H1 (cell line): Measurements from ENCODE around the gene JMJD7. TPM values are rescaled to one million over a fixed set of nuclear protein-coding genes. Genes with fewer than 3 reads are reported as not detected.
A peak's percentile ranks its signal among the peaks of the same experiment; 100 is the strongest.

ENCODE experiments used
- CTCF ChIA-PET: fragments of 300-600 bp; sonication (Branson Sonifier 250); formaldehyde crosslinking; loops from one replicate; lab custom pipeline; 2021; ENCODE audit not compliant: partially characterized antibody; lab: Charles Lee
- POLR2A ChIA-PET: fragments of 300-600 bp; sonication (Branson Sonifier 250); formaldehyde crosslinking; loops from one replicate; lab custom pipeline; 2021; ENCODE audit warnings: inconsistent platforms; ENCODE audit not compliant: partially characterized antibody; lab: Charles Lee
- DNase-seq, 2 experiments: peaks; one replicate each; pipeline versions ENCODE4 v3.0.0 to v3.0.0-alpha.2; 2010 to 2022; ENCODE audit warnings: low spot score in 2 of 2, low read depth in 1 of 2, mixed read lengths in 1 of 2
- FAIRE-seq: peaks from 2 replicates; lab custom pipeline; 2011; peaks lifted over from hg19 to GRCh38; lab: Jason Lieb, UNC
- H2AFZ ChIP-seq: 2 replicates; pipeline ENCODE4 v1.8.1; 2012; ENCODE audit warnings: low read length, inconsistent platforms
- H2AK5ac ChIP-seq: 2 replicates; pipeline ENCODE4 v1.6.1; 2013; ENCODE audit warnings: low read depth, low read length
- H2BK120ac ChIP-seq: replicated peaks from 2 replicates; pipeline ENCODE3; 2013; ENCODE audit warnings: low read depth, low read length, inconsistent platforms
- H2BK12ac ChIP-seq: 2 replicates; pipeline ENCODE4 v1.6.1; 2013; ENCODE audit warnings: low read depth, low read length
- H2BK15ac ChIP-seq: 2 replicates; pipeline ENCODE4 v1.6.1; 2013; ENCODE audit warnings: low read length
- H2BK20ac ChIP-seq: 2 replicates; pipeline ENCODE4 v1.6.1; 2013; ENCODE audit warnings: low read length
- H2BK5ac ChIP-seq: 2 replicates; pipeline ENCODE4 v1.6.1; 2013; ENCODE audit warnings: low read depth, low read length
- H3K14ac ChIP-seq: 2 replicates; pipeline ENCODE4 v1.6.1; 2013; ENCODE audit warnings: inconsistent platforms; ENCODE audit not compliant: insufficient read length
- H3K18ac ChIP-seq: 2 replicates; pipeline ENCODE4 v1.6.1; 2013; ENCODE audit warnings: low read length; ENCODE audit errors: extremely low read depth
- H3K23ac ChIP-seq: 2 replicates; pipeline ENCODE4 v1.6.1; 2013; ENCODE audit warnings: inconsistent platforms; ENCODE audit not compliant: insufficient read length
- H3K23me2 ChIP-seq: 2 replicates; pipeline ENCODE4 v1.6.1; 2013; ENCODE audit warnings: low read depth, low read length
- H3K27ac ChIP-seq: 2 replicates; pipeline ENCODE4 v1.6.1; 2011; ENCODE audit warnings: low read depth, low read length, inconsistent platforms
- H3K27me3 ChIP-seq, 4 experiments: replicated peaks in 1 of 4; 1 replicate in 1 of 4; 2 replicates in 3 of 4; pipeline versions ENCODE4 v1.6.1 to v1.8.1; 2011 to 2013; ENCODE audit warnings: low read length in 3 of 4, mild to moderate bottlenecking in 3 of 4, inconsistent platforms in 2 of 4, mixed read lengths in 2 of 4, moderate library complexity in 1 of 4; ENCODE audit not compliant: control insufficient read depth in 3 of 4, insufficient read depth in 3 of 4; ENCODE audit errors: extremely low read depth in 1 of 4
- H3K36me3 ChIP-seq, 4 experiments: 2 replicates each; pipeline versions ENCODE4 v1.6.1 to v1.8.1; 2011 to 2013; ENCODE audit warnings: mild to moderate bottlenecking in 4 of 4, low read length in 3 of 4, moderate library complexity in 2 of 4, control low read depth in 1 of 4, inconsistent platforms in 1 of 4; ENCODE audit not compliant: insufficient read depth in 4 of 4, control insufficient read depth in 2 of 4
- H3K4ac ChIP-seq: replicated peaks from 2 replicates; pipeline ENCODE3; 2013; ENCODE audit warnings: low read length, low read depth, mixed read lengths, inconsistent platforms; ENCODE audit not compliant: insufficient read length
- H3K4me1 ChIP-seq, 4 experiments: replicated peaks in 1 of 4; 1 replicate in 1 of 4; 2 replicates in 3 of 4; pipeline versions ENCODE4 v1.6.1 to v1.8.1; 2011 to 2013; ENCODE audit warnings: low read length in 3 of 4, inconsistent platforms in 2 of 4, mixed read lengths in 1 of 4; ENCODE audit not compliant: insufficient read depth in 4 of 4, control insufficient read depth in 3 of 4
- H3K4me2 ChIP-seq, 2 experiments: 2 replicates each; pipeline versions ENCODE4 v1.6.1 to v1.8.1; 2011 to 2013; ENCODE audit warnings: low read depth in 2 of 2, low read length in 2 of 2, control low read depth in 1 of 2, inconsistent platforms in 1 of 2, mild to moderate bottlenecking in 1 of 2; ENCODE audit not compliant: insufficient read depth in 1 of 2
- H3K4me3 ChIP-seq, 4 experiments: fragments of 200-600, 300-600 bp in 1 of 4; sonication (generic), shearing (Covaris generic), sonication (Bioruptor Twin) in 1 of 4; 2 replicates each; pipeline versions ENCODE4 v1.5.1 to v1.8.1; 2011 to 2016; ENCODE audit warnings: low read length in 4 of 4, low read depth in 3 of 4, control low read depth in 2 of 4, inconsistent platforms in 2 of 4, mild to moderate bottlenecking in 2 of 4, mixed read lengths in 1 of 4, moderate library complexity in 1 of 4; ENCODE audit not compliant: insufficient read depth in 2 of 4; ENCODE audit errors: extremely low read depth in 1 of 4
- H3K56ac ChIP-seq: replicated peaks from 2 replicates; pipeline ENCODE3; 2013; ENCODE audit warnings: low read depth, mild to moderate bottlenecking, mixed read lengths, low read length, inconsistent platforms; ENCODE audit not compliant: insufficient read length
- H3K79me1 ChIP-seq: 2 replicates; pipeline ENCODE4 v1.6.1; 2013; ENCODE audit warnings: low read depth, low read length, control low read depth
- H3K79me2 ChIP-seq, 2 experiments: 2 replicates each; pipeline versions ENCODE4 v1.6.1 to v1.8.1; 2012 to 2013; ENCODE audit warnings: low read length in 2 of 2, mild to moderate bottlenecking in 2 of 2, inconsistent platforms in 1 of 2; ENCODE audit not compliant: insufficient read depth in 2 of 2, control insufficient read depth in 1 of 2
- H3K9ac ChIP-seq, 4 experiments: replicated peaks in 1 of 4; 1 replicate in 1 of 4; 2 replicates in 3 of 4; pipeline versions ENCODE4 v1.6.1 to v1.8.1; 2011 to 2013; ENCODE audit warnings: low read depth in 3 of 4, low read length in 3 of 4, control low read depth in 2 of 4, mild to moderate bottlenecking in 2 of 4, moderate library complexity in 2 of 4, inconsistent platforms in 1 of 4; ENCODE audit errors: extremely low read depth in 1 of 4
- H3K9me3 ChIP-seq, 2 experiments: 2 replicates each; pipeline versions ENCODE4 v1.6.1 to v1.8.1; 2012 to 2013; ENCODE audit warnings: mild to moderate bottlenecking in 2 of 2, moderate library complexity in 2 of 2, control low read depth in 1 of 2, inconsistent platforms in 1 of 2, low read depth in 1 of 2, low read length in 1 of 2, mixed read lengths in 1 of 2; ENCODE audit not compliant: insufficient read depth in 2 of 2
- H4K20me1 ChIP-seq, 2 experiments: replicated peaks in 1 of 2; 2 replicates each; pipeline versions ENCODE3 to v1.8.1; 2011 to 2013; ENCODE audit warnings: inconsistent platforms in 2 of 2, low read length in 2 of 2, mild to moderate bottlenecking in 1 of 2; ENCODE audit not compliant: insufficient read depth in 2 of 2, control insufficient read depth in 1 of 2
- H4K5ac ChIP-seq: 2 replicates; pipeline ENCODE4 v1.6.1; 2013; ENCODE audit warnings: low read length, low read depth, mixed read lengths, inconsistent platforms; ENCODE audit not compliant: insufficient read length
- H4K8ac ChIP-seq: 2 replicates; pipeline ENCODE4 v1.8.0; 2013; ENCODE audit warnings: mild to moderate bottlenecking, moderate library complexity, low read length, inconsistent platforms; ENCODE audit not compliant: insufficient read depth; ENCODE audit errors: extremely low read depth
- H4K91ac ChIP-seq: replicated peaks from 2 replicates; pipeline ENCODE3; 2013; ENCODE audit warnings: low read length, mixed read lengths, inconsistent platforms; ENCODE audit not compliant: insufficient read length
- CTCF ChIP-seq, 3 experiments: IDR thresholded peaks; 1 replicate in 2 of 3; 2 replicates in 1 of 3; pipeline versions ENCODE4 v1.5.1 to v1.6.1; 2011; ENCODE audit warnings: low read length in 3 of 3, mild to moderate bottlenecking in 3 of 3, inconsistent platforms in 2 of 3, low read depth in 1 of 3, moderate library complexity in 1 of 3; ENCODE audit not compliant: insufficient read depth in 1 of 3; ENCODE audit errors: control extremely low read depth in 1 of 3
- RAD21 ChIP-seq, 2 experiments: IDR thresholded peaks in 1 of 2; conservative IDR thresholded peaks in 1 of 2; 2 replicates each; pipeline ENCODE4 v1.6.1; 2011; ENCODE audit warnings: low read depth in 2 of 2, low read length in 2 of 2, improper control_type of control experiment in 1 of 2, inconsistent platforms in 1 of 2, mild to moderate bottlenecking in 1 of 2, moderate library complexity in 1 of 2
- RBBP5 ChIP-seq: IDR thresholded peaks from 2 replicates; pipeline ENCODE4 v1.7.1; 2012; ENCODE audit warnings: low read depth, mild to moderate bottlenecking, inconsistent platforms, low read length, moderate library complexity, borderline replicate concordance
- SP1 ChIP-seq: IDR thresholded peaks from 2 replicates; pipeline ENCODE4 v1.6.1; 2011; ENCODE audit warnings: low read depth, low read length
- YY1 ChIP-seq: IDR thresholded peaks from 2 replicates; pipeline ENCODE4 v1.6.1; 2011; ENCODE audit warnings: low read depth, mild to moderate bottlenecking, low read length
- WGBS, 2 experiments: shearing (Covaris generic) in 1 of 2; methylation state at CpG; one replicate each; pipeline versions ENCODE4 v1.1.6 to v1.1.7; 2013 to 2015; ENCODE audit warnings: low lambda C conversion rate in 2 of 2, mixed read lengths in 2 of 2, inconsistent platforms in 1 of 2, low coverage in 1 of 2, missing lambda C conversion rate in 1 of 2; ENCODE audit not compliant: insufficient replicate concordance in 2 of 2, insufficient coverage in 1 of 2, insufficient read length in 1 of 2; ENCODE audit errors: extremely low coverage in 1 of 2, missing lambda C conversion rate in 1 of 2; 5-methylcytosine and 5-hydroxymethylcytosine counted together
- polyA plus RNA-seq, 7 experiments: library from polyadenylated mRNA; depleted of rRNA in 3 of 7; stranded (reverse) in 5 of 7; unstranded in 2 of 7; fragments of >200 nt in 5 of 7; fragments of 200-250 nt in 2 of 7; gene quantifications; 1 replicate in 5 of 7; 2 replicates in 1 of 7; 4 replicates in 1 of 7; pipeline versions ENCODE4 v1.2.1 to v1.2.3, GENCODE V29; 2011 to 2013; ENCODE audit warnings: missing spikeins in 2 of 7, mixed read lengths in 2 of 7
- total RNA-seq: library from RNA; stranded (reverse); fragmentation: NEBNext Ultra II Directional; extraction: Animal tissue kit (Norgen Biotek cat#: 25700); gene quantifications from 2 replicates; pipeline ENCODE4 v1.2.1, GENCODE V29; 2021

Gene JMJD7
- total and polyA plus RNA-seq, 2 of the 8 experiments (the other 6 are each of a cell fraction or from before 2014, with no cell fraction given), result 15.0 to 20.0 TPM

- Histone ChIP-seq H3K18ac (no peak overlapping the region), H3K56ac (no peak overlapping the region), H3K23ac (no peak overlapping the region), H4K91ac (no peak overlapping the region), H4K8ac (no peak overlapping the region), H3K9ac (no peak overlapping the region), H3K9me3 (no peaks in the 10 kb centered on the region), H3K4me1 (peaks cover 0 to 16% (median 2%) of the 10 kb centered on the region in 4 experiments; a peak in 2 of 7 replicates), H3K4me2 (no peak overlapping the region), H3K79me1 (no peaks in the 10 kb centered on the region), H2BK15ac (peak overlapping the region; percentile 10; the same call in 1 of the 2 replicates), H2BK12ac (0 out of 2 replicates have a peak overlapping the region, but pooled peaks have one; percentile 9), H2AFZ (no peak overlapping the region), H3K27ac (no peak overlapping the region), H3K36me3 (no peaks in the 10 kb centered on the region), H2AK5ac (no peak overlapping the region), H4K5ac (no peak overlapping the region), H3K4ac (no peak overlapping the region), H4K20me1 (no peaks in the 10 kb centered on the region), H2BK20ac (no peak overlapping the region), H3K79me2 (no peaks in the 10 kb centered on the region), H3K14ac (no peak overlapping the region), H2BK5ac (no peak overlapping the region; the same call in 1 of the 2 replicates), H3K4me3 (no peak overlapping the region), H3K27me3 (no peaks in the 10 kb centered on the region; a peak in 3 of 7 replicates), H3K23me2 (no peaks in the 10 kb centered on the region), H2BK120ac (no peak overlapping the region)
- ChIA-PET CTCF (interaction anchor here (0.6 to 5.5 kb wide), 26 partner anchors 9 to 335 kb away, joined by 3 to 49 read pairs (median 4); partner anchors contain the start of genes MAPKBP1 and PLA2G4B), POLR2A (interaction anchor here (1.0 kb wide), 1 partner anchor 12 kb away, joined by 3 read pairs; no protein-coding TSS in a partner anchor)
- no peak for FAIRE-seq
- peak in 2 of 3 experiments; percentile 29 to 36; a peak in 2 of 4 replicates for TF ChIP-seq CTCF (IDR thresholded peaks at IDR 0.05; ENCODE audit: control extremely low read depth in 1 of 3, insufficient read depth in 1 of 3, low read depth in 1 of 3, low read length in 3 of 3)
- 0 out of 2 replicates have a peak, but pooled peaks have one; percentile 14 for TF ChIP-seq YY1
- no peak for TF ChIP-seq SP1
- no peak for TF ChIP-seq RBBP5
- peak in 1 of 2 experiments; percentile 36; a peak in 3 of 4 replicates for TF ChIP-seq RAD21 (IDR thresholded peaks at IDR 0.05 in 1 of 2, conservative IDR thresholded peaks at IDR 0.05 in 1 of 2; ENCODE audit: low read depth in 2 of 2, low read length in 2 of 2)
- WGBS, 2 experiments, result 86% methylated on average over 15 of the region's 15 CpGs; no CpG with 5 or more reads in 1 of the 2 experiments
- no peak for DNase-seq
These were observed 30.9 kb downstream of the JMJD7 start for GRCh38 chr15:41858756-41859155.
